Lower lobe of right lung (tissue), 2 donors: ENCODE results near the gene TRIM40. TPM values are rescaled to one million over a fixed set of nuclear protein-coding genes. Genes with fewer than 3 reads are reported as not detected.

ENCODE experiments used
- ATAC-seq, 2 donors: fragments of 200-7000 bp; cut with Tn5 transposase; one replicate each; pipeline ENCODE4 v1.9.1; 2020 to 2022; ENCODE audit warnings: mild to moderate bottlenecking in 2 of 2, moderate library complexity in 2 of 2
- DNase-seq: peaks from one replicate; pipeline ENCODE4 v3.0.0-alpha.2; 2020
- H3K27ac ChIP-seq: fragments of 200-600 bp; one replicate; pipeline ENCODE4 v1.8.0; 2022
- H3K27me3 ChIP-seq: fragments of 200-600 bp; one replicate; pipeline ENCODE4 v1.8.0; 2022; ENCODE audit warnings: low read depth
- H3K36me3 ChIP-seq: fragments of 200-600 bp; one replicate; pipeline ENCODE4 v1.8.0; 2022; ENCODE audit warnings: mild to moderate bottlenecking
- H3K4me1 ChIP-seq: fragments of 200-600 bp; one replicate; pipeline ENCODE4 v1.8.0; 2022
- H3K4me3 ChIP-seq: fragments of 200-600 bp; one replicate; pipeline ENCODE4 v1.8.0; 2022; ENCODE audit warnings: mild to moderate bottlenecking
- H3K9me3 ChIP-seq: fragments of 200-600 bp; one replicate; pipeline ENCODE4 v1.8.0; 2022
- CTCF ChIP-seq: fragments of 200-600 bp; IDR thresholded peaks from one replicate; pipeline ENCODE4 v1.8.0; 2022; ENCODE audit warnings: antibody characterized with exemption, mild to moderate bottlenecking
- intact Hi-C: fragments of 100-400 bp; cut with DNase I; formaldehyde crosslinking; loops from one replicate; pipeline ENCODE4 v1.11.0; 2022
- total RNA-seq: library from RNA; stranded (reverse); fragmentation: NEBNext Ultra II Directional; extraction: Animal tissue kit (Norgen Biotek cat#: 25700); gene quantifications from one replicate; pipeline ENCODE4 v1.2.1, GENCODE V29; 2021
- donor health status: DM: no; HTN: yes; CAD: no; lungs with severe emphysema.

TRIM40 gene
- total RNA-seq, 1 donor from 2014 or later: not detected

- Histone ChIP-seq H3K27ac (peak overlapping the region; percentile 50), H3K27me3 (peaks cover 12% of the 10 kb centered on the region), H3K4me3 (peak overlapping the region; percentile 54), H3K36me3 (no peaks in the 10 kb centered on the region), H3K4me1 (peaks cover 35% of the 10 kb centered on the region), H3K9me3 (no peaks in the 10 kb centered on the region)
- intact Hi-C loops: no loop called here
- ATAC-seq (peak; percentile 11 to 47), DNase-seq (no peak)
- no peak for TF ChIP-seq CTCF
Measured at GRCh38 chr6:30102414-30102969, 33.4 kb upstream of the TRIM40 start.

- H3K27ac ChIP-seq: peak overlapping the region; percentile 50
- no peaks in the 10 kb centered on the region for H3K36me3 ChIP-seq
- H3K4me3 ChIP-seq: peak overlapping the region; percentile 54
- H3K9me3 ChIP-seq: no peaks in the 10 kb centered on the region
- H3K27me3 ChIP-seq: peaks cover 10% of the 10 kb centered on the region
- intact Hi-C loops: no loop called here
- ATAC-seq (peak; percentile 87 to 90), DNase-seq (peak; percentile 89)
- peak; percentile 89 for TF ChIP-seq CTCF
- peaks cover 35% of the 10 kb centered on the region for H3K4me1 ChIP-seq
Measured at GRCh38 chr6:30102970-30103871, 32.7 kb upstream of the TRIM40 start.

- Histone ChIP-seq H3K4me3 (peak overlapping the region; percentile 54), H3K27me3 (peaks cover 5% of the 10 kb centered on the region), H3K27ac (no peak overlapping the region), H3K4me1 (peaks cover 35% of the 10 kb centered on the region), H3K36me3 (no peaks in the 10 kb centered on the region), H3K9me3 (no peaks in the 10 kb centered on the region)
- intact Hi-C loops: no loop called here
- DNase-seq: no peak
- TF ChIP-seq CTCF: no peak
- no peak for ATAC-seq
Measured at GRCh38 chr6:30103872-30104179, 32.1 kb upstream of the TRIM40 start.

- peaks cover 11% of the 10 kb centered on the region for H3K27me3 ChIP-seq
- H3K4me1 ChIP-seq: peaks cover 35% of the 10 kb centered on the region
- no peaks in the 10 kb centered on the region for H3K36me3 ChIP-seq
- intact Hi-C loops: no loop called here
- H3K4me3 ChIP-seq: no peak overlapping the region
- ATAC-seq (no peak), DNase-seq (no peak)
- H3K9me3 ChIP-seq: no peaks in the 10 kb centered on the region
- no peak overlapping the region for H3K27ac ChIP-seq
- no peak for TF ChIP-seq CTCF
Measured at GRCh38 chr6:30104661-30105060, 31.3 kb upstream of the TRIM40 start.

GRCh38 chr6:30111266-30111856 is 24.6 kb upstream of the TRIM40 start:
- ATAC-seq (no peak), DNase-seq (no peak)
- peaks cover 39% of the 10 kb centered on the region for H3K27me3 ChIP-seq
- no peak overlapping the region for H3K4me3 ChIP-seq
- no peaks in the 10 kb centered on the region for H3K4me1 ChIP-seq
- H3K36me3 ChIP-seq: no peaks in the 10 kb centered on the region
- H3K27ac ChIP-seq: no peak overlapping the region
- H3K9me3 ChIP-seq: no peaks in the 10 kb centered on the region
- TF ChIP-seq CTCF: no peak
- intact Hi-C loops: no loop called here
